ENCODE measurements around the gene GALNT10.

DNA sequence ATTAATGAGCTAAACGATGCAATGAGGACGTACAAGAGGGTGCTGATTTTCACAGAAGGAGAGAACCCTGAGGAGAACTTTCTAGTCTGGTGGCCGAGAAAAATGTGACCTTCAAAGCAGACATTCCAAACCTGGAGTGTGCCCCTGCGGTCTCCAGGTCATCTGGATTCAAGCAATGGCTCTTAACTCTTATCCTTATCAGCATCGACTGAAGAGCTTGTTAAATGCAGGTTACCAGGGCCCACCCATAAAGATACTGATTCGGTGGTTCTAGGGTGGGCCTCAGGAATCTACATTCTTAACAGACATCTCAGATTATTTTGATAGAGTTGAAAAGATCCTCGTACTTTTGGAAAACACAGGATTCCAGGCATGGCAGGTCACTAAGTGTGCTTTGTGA lies 151.7 kb downstream of the GALNT10 start:
- TF ChIP-seq POLR2A (IDR thresholded peaks at IDR 0.05), result no peak
- TF ChIP-seq, protein P1, sequence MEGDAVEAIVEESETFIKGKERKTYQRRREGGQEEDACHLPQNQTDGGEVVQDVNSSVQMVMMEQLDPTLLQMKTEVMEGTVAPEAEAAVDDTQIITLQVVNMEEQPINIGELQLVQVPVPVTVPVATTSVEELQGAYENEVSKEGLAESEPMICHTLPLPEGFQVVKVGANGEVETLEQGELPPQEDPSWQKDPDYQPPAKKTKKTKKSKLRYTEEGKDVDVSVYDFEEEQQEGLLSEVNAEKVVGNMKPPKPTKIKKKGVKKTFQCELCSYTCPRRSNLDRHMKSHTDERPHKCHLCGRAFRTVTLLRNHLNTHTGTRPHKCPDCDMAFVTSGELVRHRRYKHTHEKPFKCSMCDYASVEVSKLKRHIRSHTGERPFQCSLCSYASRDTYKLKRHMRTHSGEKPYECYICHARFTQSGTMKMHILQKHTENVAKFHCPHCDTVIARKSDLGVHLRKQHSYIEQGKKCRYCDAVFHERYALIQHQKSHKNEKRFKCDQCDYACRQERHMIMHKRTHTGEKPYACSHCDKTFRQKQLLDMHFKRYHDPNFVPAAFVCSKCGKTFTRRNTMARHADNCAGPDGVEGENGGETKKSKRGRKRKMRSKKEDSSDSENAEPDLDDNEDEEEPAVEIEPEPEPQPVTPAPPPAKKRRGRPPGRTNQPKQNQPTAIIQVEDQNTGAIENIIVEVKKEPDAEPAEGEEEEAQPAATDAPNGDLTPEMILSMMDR (IDR thresholded peaks at IDR 0.05), result no peak

Data from body of pancreas (tissue), 4 donors.